CD4-positive, alpha-beta T cell treated with Interleukin-15 for 1 hour (primary cell): ENCODE measurements around the gene FAAH2.
"Not testable (repeated sequence)": the region's sequence is repeated elsewhere in the genome, so short reads cannot be mapped to it uniquely, and the experiment has no call there.

Source experiments
- DNase-seq: peaks from one replicate; pipeline ENCODE4 v3.0.0-alpha.2; 2020

The FAAH2 gene

GRCh38 chrX:57394162-57394561, 107.7 kb downstream of the FAAH2 start:
- DNase-seq = not testable (repeated sequence)

GRCh38 chrX:57403191-57403590, 116.7 kb downstream of the FAAH2 start:
- not testable (repeated sequence) for DNase-seq

- no peak for DNase-seq
Observed at GRCh38 chrX:57406149-57406548, 119.6 kb downstream of the FAAH2 start.

GRCh38 chrX:57417827-57418226, 131.3 kb downstream of the FAAH2 start:
- no peak for DNase-seq

GRCh38 chrX:57422289-57422688, 135.8 kb downstream of the FAAH2 start:
- no peak for DNase-seq

- no peak for DNase-seq
Observed at GRCh38 chrX:57422790-57423189, 136.3 kb downstream of the FAAH2 start.

- no peak for DNase-seq
Observed at GRCh38 chrX:57445076-57445475, 158.6 kb downstream of the FAAH2 start.

GRCh38 chrX:57445832-57446231, 159.3 kb downstream of the FAAH2 start:
- DNase-seq = no peak

GRCh38 chrX:57447856-57448255, 161.3 kb downstream of the FAAH2 start:
- no peak for DNase-seq

- DNase-seq = no peak
Observed at GRCh38 chrX:57451426-57452020, 165.0 kb downstream of the FAAH2 start.

- DNase-seq = no peak
Observed at GRCh38 chrX:57453901-57454300, 167.4 kb downstream of the FAAH2 start.

- no peak for DNase-seq
Observed at GRCh38 chrX:57481514-57481913, 195.0 kb downstream of the FAAH2 start.

- no peak for DNase-seq
Observed at GRCh38 chrX:57516491-57516890, 230.0 kb downstream of the FAAH2 start.

- DNase-seq = no peak
Observed at GRCh38 chrX:57519578-57520118, 233.1 kb downstream of the FAAH2 start.

GRCh38 chrX:57528670-57529255, 242.3 kb downstream of the FAAH2 start:
- DNase-seq = no peak
